ENCODE data around the gene GPHA2.

DNA sequence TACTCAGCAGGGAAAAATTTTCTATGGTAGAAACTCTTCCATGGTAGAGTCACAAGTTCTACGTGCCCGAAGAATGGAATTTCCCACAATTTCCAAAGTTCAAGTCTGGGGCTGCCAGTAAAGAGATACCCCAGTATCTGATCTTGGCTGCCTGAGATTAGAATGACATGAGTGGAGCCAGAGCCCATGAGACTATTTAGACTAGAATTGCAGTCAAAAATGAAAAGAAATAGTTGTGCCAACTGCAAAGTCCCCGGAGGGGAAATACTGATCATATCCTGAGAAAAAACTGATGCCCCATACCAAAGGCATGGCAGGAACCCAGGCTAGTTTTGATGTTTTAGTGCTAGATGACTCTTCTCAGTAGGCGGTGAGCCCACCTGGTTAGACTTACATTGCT, 25.0 kb upstream of the GPHA2 start:
- TF ChIP-seq, protein P1, sequence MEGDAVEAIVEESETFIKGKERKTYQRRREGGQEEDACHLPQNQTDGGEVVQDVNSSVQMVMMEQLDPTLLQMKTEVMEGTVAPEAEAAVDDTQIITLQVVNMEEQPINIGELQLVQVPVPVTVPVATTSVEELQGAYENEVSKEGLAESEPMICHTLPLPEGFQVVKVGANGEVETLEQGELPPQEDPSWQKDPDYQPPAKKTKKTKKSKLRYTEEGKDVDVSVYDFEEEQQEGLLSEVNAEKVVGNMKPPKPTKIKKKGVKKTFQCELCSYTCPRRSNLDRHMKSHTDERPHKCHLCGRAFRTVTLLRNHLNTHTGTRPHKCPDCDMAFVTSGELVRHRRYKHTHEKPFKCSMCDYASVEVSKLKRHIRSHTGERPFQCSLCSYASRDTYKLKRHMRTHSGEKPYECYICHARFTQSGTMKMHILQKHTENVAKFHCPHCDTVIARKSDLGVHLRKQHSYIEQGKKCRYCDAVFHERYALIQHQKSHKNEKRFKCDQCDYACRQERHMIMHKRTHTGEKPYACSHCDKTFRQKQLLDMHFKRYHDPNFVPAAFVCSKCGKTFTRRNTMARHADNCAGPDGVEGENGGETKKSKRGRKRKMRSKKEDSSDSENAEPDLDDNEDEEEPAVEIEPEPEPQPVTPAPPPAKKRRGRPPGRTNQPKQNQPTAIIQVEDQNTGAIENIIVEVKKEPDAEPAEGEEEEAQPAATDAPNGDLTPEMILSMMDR (IDR thresholded peaks at IDR 0.05; ENCODE audit: low read depth, low read length, poor library complexity, severe bottlenecking): no peak
- TF ChIP-seq EZH2phosphoT487 (IDR thresholded peaks at IDR 0.05; ENCODE audit: borderline replicate concordance, low read length): no peak
